VCaP (cell line): ENCODE measurements around the gene CCL23.
"Not testable (repeated sequence)": the region's sequence is repeated elsewhere in the genome, so short reads cannot be mapped to it uniquely, and the experiment has no call there.

ENCODE experiments used
- H3K27ac ChIP-seq: fragments of 450-650 bp; 2 replicates; pipeline ENCODE4 v1.5.1; 2017
- TF ChIP-seq, protein P1 (sequence below): fragments of 450-650 bp; conservative IDR thresholded peaks from 2 replicates; pipeline ENCODE4 v1.5.1; 2017; ENCODE audit warnings: mild to moderate bottlenecking, moderate library complexity

Gene CCL23

DNA sequence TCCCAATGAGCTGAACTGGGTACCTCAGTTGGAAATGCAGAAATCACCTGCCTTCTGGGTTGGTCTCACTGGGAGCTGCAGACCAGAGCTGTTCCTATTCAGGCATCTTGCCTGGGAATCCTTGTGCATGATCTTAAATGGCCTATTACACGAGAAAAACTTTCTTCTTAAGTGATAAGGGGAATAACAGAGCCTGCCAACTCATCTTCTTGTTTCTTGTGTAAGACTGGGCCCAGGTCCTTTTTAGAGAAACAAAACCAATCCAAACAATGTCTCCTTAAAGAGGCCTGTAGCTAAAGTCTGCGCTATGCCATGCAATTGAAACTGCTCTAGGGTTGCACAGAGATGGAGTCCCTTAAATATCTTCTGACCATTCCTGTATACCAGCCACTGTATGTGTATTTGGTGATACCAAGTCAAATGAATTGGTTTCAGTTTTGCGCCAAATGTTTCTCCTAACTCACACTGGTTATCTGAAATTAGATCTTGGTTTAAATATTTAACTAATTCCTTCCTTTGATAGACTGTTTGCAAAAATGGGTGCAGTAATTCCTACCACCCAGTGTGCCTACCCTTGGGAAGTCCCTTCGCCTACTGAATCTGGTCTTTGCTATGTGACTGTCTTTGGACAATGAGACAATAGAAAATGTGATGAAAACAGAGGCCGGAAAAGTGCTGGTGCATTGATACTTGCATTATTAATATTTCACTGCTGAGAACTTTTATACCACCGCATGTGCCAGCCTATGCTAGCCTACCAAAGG lies 6.5 kb upstream of the CCL23 start:
- no peak overlapping the region; the same call in 1 of the 2 replicates for H3K27ac ChIP-seq
- TF ChIP-seq, protein P1, sequence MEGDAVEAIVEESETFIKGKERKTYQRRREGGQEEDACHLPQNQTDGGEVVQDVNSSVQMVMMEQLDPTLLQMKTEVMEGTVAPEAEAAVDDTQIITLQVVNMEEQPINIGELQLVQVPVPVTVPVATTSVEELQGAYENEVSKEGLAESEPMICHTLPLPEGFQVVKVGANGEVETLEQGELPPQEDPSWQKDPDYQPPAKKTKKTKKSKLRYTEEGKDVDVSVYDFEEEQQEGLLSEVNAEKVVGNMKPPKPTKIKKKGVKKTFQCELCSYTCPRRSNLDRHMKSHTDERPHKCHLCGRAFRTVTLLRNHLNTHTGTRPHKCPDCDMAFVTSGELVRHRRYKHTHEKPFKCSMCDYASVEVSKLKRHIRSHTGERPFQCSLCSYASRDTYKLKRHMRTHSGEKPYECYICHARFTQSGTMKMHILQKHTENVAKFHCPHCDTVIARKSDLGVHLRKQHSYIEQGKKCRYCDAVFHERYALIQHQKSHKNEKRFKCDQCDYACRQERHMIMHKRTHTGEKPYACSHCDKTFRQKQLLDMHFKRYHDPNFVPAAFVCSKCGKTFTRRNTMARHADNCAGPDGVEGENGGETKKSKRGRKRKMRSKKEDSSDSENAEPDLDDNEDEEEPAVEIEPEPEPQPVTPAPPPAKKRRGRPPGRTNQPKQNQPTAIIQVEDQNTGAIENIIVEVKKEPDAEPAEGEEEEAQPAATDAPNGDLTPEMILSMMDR, result no peak

DNA sequence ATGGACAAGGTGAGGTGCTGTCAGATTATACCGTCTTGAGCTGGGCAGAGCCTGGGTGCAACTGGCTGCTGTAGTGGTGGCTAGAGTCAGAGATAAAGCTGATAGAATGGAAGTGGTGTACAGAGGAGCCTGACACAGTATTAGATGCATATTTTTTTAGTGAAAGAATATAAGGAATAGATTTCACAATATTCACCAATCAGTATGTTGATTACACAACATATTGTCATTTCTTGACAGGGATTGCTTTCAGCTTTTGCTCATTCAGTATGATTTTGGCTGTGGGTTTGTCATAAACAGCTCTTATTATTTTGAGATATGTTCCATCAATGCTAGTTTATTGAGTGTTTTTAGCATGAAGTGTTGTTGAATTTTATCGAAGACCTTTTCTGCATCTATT lies 1.7 kb upstream of the CCL23 start:
- TF ChIP-seq, protein P1, result no peak
- no peak overlapping the region for H3K27ac ChIP-seq

DNA sequence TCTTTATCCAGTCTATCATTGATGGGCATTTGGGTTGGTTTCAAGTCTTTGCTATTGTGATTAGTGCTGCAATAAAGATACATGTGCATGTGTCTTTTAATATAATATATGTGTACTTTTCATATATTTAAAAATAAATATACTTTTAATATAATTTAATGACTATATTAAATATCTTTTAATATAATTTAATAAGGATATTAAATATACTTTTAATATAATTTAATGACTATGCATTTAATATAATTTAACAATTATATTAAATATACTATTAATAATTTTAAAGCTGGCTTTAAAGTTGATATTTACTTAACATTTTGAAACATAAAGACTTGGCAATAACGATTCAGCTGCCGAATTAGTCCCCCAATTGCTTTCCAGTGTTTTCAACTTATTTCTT lies 1.2 kb downstream of the CCL23 start:
- no peak overlapping the region for H3K27ac ChIP-seq
- TF ChIP-seq, protein P1, result no peak

DNA sequence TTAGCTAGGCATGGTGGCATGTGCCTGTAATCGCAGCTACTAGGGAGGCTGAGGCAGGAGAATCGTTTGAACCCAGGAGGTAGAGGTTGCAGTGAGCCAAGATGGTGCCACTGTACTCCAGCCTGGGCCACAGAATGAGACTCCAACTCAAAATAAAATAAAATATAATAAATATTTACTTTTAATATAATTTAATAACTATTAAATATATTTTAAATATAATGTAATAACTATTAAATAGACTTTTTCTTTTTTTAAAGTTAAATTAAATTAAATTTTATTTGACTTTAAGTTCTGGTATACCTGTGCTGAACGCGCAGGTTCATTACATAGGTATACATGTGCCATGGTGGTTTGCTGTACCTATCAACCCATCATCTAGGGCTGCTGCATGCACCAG lies 1.9 kb downstream of the CCL23 start:
- H3K27ac ChIP-seq, result not testable (repeated sequence)

DNA sequence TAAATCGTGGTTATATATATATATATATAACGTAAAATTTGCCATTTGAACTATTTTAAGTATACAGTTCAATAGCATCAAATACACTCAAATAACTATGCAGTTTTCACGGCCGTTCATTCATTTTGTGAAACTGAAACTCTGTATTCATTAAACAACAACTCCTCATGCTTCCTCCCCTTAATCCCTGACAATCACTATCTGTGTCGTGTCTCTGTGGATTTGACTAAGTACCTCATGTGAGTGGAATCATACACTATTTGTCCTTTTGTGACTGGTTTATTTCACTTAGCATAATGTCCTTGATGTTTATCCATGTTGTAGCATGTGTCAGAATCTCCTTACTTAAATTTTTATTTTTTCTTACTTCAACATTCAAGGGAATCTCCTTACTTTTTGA lies 2.8 kb downstream of the CCL23 start:
- no peak overlapping the region for H3K27ac ChIP-seq
- TF ChIP-seq, protein P1, result no peak

GRCh38 chr17:36011201-36011600 lies 6.6 kb downstream of the CCL23 start:
- no peak overlapping the region for H3K27ac ChIP-seq
- TF ChIP-seq, protein P1, result no peak

GRCh38 chr17:36008998-36009665 lies 8.6 kb downstream of the CCL23 start:
- no peak overlapping the region for H3K27ac ChIP-seq
- TF ChIP-seq, protein P1, result 0 out of 2 replicates have a peak, but pooled peaks have one; percentile 20

- TF ChIP-seq, protein P1, result no peak
Measured at GRCh38 chr17:36004594-36005108, 13.1 kb downstream of the CCL23 start.

More at GRCh38 chr17:36004594-36005108, 13.1 kb downstream of the CCL23 start:
- H3K27ac ChIP-seq, result no peak overlapping the region
